PC-9 (cell line): ENCODE measurements around the gene MISP3. TPM values are rescaled to one million over a fixed set of nuclear protein-coding genes. Genes with fewer than 3 reads are reported as not detected.

ENCODE experiments used
- BruUV-seq: library from RNA; stranded (reverse); fragments of 400-500 nt; replicated peaks from 2 replicates; lab custom pipeline; 2021; lab: Mats Ljungman, UMichigan
- CTCF ChIA-PET: fragments of 300-600 bp; sonication (Branson Sonifier 250); formaldehyde crosslinking; loops from one replicate; lab custom pipeline; 2022; ENCODE audit warnings: antibody characterized with exemption; lab: Charles Lee
- POLR2A ChIA-PET: fragments of 300-600 bp; sonication (Branson Sonifier 250); formaldehyde crosslinking; loops from one replicate; lab custom pipeline; 2022; ENCODE audit warnings: antibody characterized with exemption; ENCODE audit not compliant: unreplicated experiment; lab: Charles Lee
- DNase-seq, 2 experiments: peaks; one replicate each; pipeline versions ENCODE4 v3.0.0 to v3.0.0-alpha.2; 2015 to 2022; ENCODE audit warnings: mixed read lengths in 1 of 2
- H2AFZ ChIP-seq: fragments of 200-600 bp; sonication (generic); 2 replicates; pipeline ENCODE4 v1.8.1; 2017; ENCODE audit warnings: antibody characterized with exemption
- H3F3A ChIP-seq: fragments of 200-600 bp; sonication (generic); 2 replicates; pipeline ENCODE4 v1.8.1; 2017; ENCODE audit warnings: antibody characterized with exemption, mild to moderate bottlenecking, low read depth; ENCODE audit not compliant: insufficient read depth
- H3K27ac ChIP-seq: fragments of 200-600 bp; sonication (generic); 2 replicates; pipeline ENCODE4 v1.6.1; 2016; ENCODE audit warnings: mixed run types
- H3K27me3 ChIP-seq: fragments of 200-600 bp; sonication (generic); 2 replicates; pipeline ENCODE4 v1.6.1; 2016; ENCODE audit warnings: low read depth, mixed run types; ENCODE audit not compliant: insufficient read depth
- H3K36me3 ChIP-seq: fragments of 200-600 bp; sonication (generic); 2 replicates; pipeline ENCODE4 v1.6.1; 2016; ENCODE audit warnings: low read depth, mixed run types
- H3K4me1 ChIP-seq: fragments of 200-600 bp; sonication (generic); replicated peaks from 2 replicates; pipeline ENCODE4 v1.6.1; 2016; ENCODE audit warnings: mixed run types; ENCODE audit not compliant: insufficient read depth
- H3K4me2 ChIP-seq: fragments of 200-600 bp; sonication (generic); 2 replicates; pipeline ENCODE4 v1.6.1; 2017; ENCODE audit warnings: mixed run types
- H3K4me3 ChIP-seq: fragments of 200-600 bp; sonication (generic); 2 replicates; pipeline ENCODE4 v1.6.1; 2016; ENCODE audit warnings: mixed run types
- H3K79me2 ChIP-seq: fragments of 200-600 bp; sonication (generic); 2 replicates; pipeline ENCODE4 v1.6.1; 2017; ENCODE audit warnings: low read depth, mixed run types
- H3K9me2 ChIP-seq: fragments of 200-600 bp; sonication (generic); 2 replicates; pipeline ENCODE4 v1.8.1; 2017; ENCODE audit warnings: mild to moderate bottlenecking; ENCODE audit not compliant: insufficient read depth
- H3K9me3 ChIP-seq: fragments of 200-600 bp; sonication (generic); 2 replicates; pipeline ENCODE4 v1.8.1; 2016; ENCODE audit warnings: low read depth; ENCODE audit not compliant: insufficient read depth
- H4K20me1 ChIP-seq: fragments of 200-600 bp; sonication (generic); 2 replicates; pipeline ENCODE4 v1.8.1; 2017; ENCODE audit not compliant: insufficient read depth
- EZH2 ChIP-seq: fragments of 200-600 bp; sonication (generic); IDR thresholded peaks from 2 replicates; pipeline ENCODE4 v1.8.0; 2017; ENCODE audit warnings: antibody characterized with exemption, low read depth
- intact Hi-C: fragments of 100-400 bp; cut with micrococcal nuclease; formaldehyde crosslinking; loops from one replicate; pipeline ENCODE4 v1.10.0; 2022; ENCODE audit not compliant: unreplicated experiment
- total RNA-seq: library from RNA; stranded (reverse); gene quantifications from 2 replicates; pipeline ENCODE4 v1.2.3, GENCODE V29; 2021
- TF ChIP-seq, protein P1 (sequence below): fragments of 200-600 bp; sonication (generic); conservative IDR thresholded peaks from 2 replicates; pipeline ENCODE4 v1.6.1; 2017; ENCODE audit warnings: mixed run types, antibody characterized with exemption, mild to moderate bottlenecking, moderate library complexity

Gene MISP3
- total RNA-seq, 1 experiment from 2014 or later: 6.7 TPM

DNA sequence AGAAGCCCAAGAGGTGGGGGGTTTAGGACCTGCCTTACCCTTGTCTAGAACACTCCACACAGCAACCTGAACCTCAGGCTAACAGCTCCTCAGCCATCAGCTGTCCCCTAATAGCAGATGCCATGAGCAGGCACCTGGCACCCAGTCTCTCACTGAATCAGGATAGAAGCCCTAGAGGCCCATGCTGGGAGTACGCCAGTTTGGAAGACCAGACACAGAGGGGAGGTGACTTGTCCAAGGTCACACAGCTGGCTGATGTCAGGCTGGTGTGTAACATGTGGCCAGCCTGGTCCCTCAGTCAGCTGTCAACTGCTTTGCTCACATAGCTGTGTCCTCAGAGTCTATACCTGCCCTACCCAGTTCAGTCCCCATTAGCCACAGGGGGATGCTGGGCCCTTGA, 30.7 kb downstream of the MISP3 start:
- no peak for TF ChIP-seq EZH2
- TF ChIP-seq, protein P1, sequence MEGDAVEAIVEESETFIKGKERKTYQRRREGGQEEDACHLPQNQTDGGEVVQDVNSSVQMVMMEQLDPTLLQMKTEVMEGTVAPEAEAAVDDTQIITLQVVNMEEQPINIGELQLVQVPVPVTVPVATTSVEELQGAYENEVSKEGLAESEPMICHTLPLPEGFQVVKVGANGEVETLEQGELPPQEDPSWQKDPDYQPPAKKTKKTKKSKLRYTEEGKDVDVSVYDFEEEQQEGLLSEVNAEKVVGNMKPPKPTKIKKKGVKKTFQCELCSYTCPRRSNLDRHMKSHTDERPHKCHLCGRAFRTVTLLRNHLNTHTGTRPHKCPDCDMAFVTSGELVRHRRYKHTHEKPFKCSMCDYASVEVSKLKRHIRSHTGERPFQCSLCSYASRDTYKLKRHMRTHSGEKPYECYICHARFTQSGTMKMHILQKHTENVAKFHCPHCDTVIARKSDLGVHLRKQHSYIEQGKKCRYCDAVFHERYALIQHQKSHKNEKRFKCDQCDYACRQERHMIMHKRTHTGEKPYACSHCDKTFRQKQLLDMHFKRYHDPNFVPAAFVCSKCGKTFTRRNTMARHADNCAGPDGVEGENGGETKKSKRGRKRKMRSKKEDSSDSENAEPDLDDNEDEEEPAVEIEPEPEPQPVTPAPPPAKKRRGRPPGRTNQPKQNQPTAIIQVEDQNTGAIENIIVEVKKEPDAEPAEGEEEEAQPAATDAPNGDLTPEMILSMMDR: no peak
- H3K27me3 ChIP-seq: no peaks in the 10 kb centered on the region
- no peak overlapping the region for H3K27ac ChIP-seq
- H2AFZ ChIP-seq: no peak overlapping the region
- no peaks in the 10 kb centered on the region for H3K9me2 ChIP-seq
- H3K4me2 ChIP-seq: no peak overlapping the region
- H3K36me3 ChIP-seq: no peaks in the 10 kb centered on the region
- no TSS peak for BruUV-seq
- no peaks in the 10 kb centered on the region for H4K20me1 ChIP-seq
- ChIA-PET CTCF (no interaction called here), POLR2A (no interaction called here)
- H3K4me1 ChIP-seq: peaks cover 14% of the 10 kb centered on the region
- H3K9me3 ChIP-seq: no peaks in the 10 kb centered on the region
- H3K4me3 ChIP-seq: no peak overlapping the region
- DNase-seq: no peak
- intact Hi-C loops: no loop called here
- H3K79me2 ChIP-seq: no peaks in the 10 kb centered on the region
- H3F3A ChIP-seq: peaks cover 39% of the 10 kb centered on the region; the same call in 1 of the 2 replicates

DNA sequence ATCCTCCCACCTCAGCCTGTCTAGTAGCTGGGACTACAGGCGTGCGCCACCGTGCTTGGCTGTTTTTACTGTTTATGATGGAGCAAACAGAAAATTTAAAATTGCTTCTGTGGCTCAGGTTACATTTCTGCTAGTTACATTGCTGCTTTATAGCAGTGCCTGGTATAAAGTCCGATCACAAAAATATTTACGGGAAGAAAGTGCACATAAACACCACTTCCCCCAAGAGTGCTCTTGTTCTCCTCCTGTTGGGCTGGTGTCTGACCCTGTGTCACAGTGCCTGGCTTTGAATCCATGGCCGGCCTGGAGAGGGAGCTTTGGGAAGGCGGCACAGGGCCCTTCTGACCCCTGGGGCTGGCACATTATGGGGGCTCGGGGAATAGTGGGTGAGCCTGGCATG, 33.1 kb downstream of the MISP3 start:
- H3K36me3 ChIP-seq: no peaks in the 10 kb centered on the region
- TF ChIP-seq EZH2: no peak
- TF ChIP-seq, protein P1: no peak
- H3K9me3 ChIP-seq: no peaks in the 10 kb centered on the region
- ChIA-PET POLR2A (no interaction called here), CTCF (no interaction called here)
- no peaks in the 10 kb centered on the region for H4K20me1 ChIP-seq
- no TSS peak for BruUV-seq
- no peak for DNase-seq
- H3K27ac ChIP-seq: no peak overlapping the region
- H2AFZ ChIP-seq: no peak overlapping the region
- peaks cover 41% of the 10 kb centered on the region; the same call in 1 of the 2 replicates for H3F3A ChIP-seq
- peaks cover 14% of the 10 kb centered on the region for H3K4me1 ChIP-seq
- no peaks in the 10 kb centered on the region for H3K27me3 ChIP-seq
- H3K9me2 ChIP-seq: no peaks in the 10 kb centered on the region
- intact Hi-C loops: no loop called here
- H3K79me2 ChIP-seq: no peaks in the 10 kb centered on the region
- no peak overlapping the region for H3K4me2 ChIP-seq
- H3K4me3 ChIP-seq: no peak overlapping the region

DNA sequence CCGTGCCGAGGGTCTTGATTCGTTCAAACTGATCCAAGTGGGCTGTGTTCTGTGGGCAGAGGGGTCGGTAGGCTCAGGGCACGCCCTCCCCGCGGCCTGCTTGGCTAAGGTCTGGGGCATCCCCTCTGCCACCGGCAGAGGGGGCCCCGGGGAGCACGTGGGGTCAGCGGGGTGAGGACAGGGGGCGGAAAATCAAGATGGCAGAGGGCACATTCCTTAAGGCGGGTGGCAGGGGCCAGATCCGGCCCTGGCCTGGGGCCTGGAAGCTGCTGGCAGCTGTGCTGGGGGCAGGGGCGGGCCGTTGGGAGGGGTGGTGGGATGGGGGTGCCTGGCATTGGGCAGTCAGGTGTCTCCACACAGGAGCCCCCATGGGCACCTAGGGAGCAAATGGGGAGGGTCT, 34.3 kb downstream of the MISP3 start:
- Histone ChIP-seq H3K36me3 (no peaks in the 10 kb centered on the region), H3K9me3 (no peaks in the 10 kb centered on the region), H3K4me3 (no peak overlapping the region), H3K9me2 (no peaks in the 10 kb centered on the region), H3K27ac (no peak overlapping the region), H4K20me1 (no peaks in the 10 kb centered on the region), H3K79me2 (no peaks in the 10 kb centered on the region), H3K27me3 (no peaks in the 10 kb centered on the region), H3K4me1 (peaks cover 13% of the 10 kb centered on the region), H3F3A (peaks cover 37% of the 10 kb centered on the region; the same call in 1 of the 2 replicates), H3K4me2 (no peak overlapping the region), H2AFZ (no peak overlapping the region)
- intact Hi-C loops: no loop called here
- no peak for TF ChIP-seq EZH2
- TF ChIP-seq, protein P1: no peak
- ChIA-PET CTCF (no interaction called here), POLR2A (interaction anchor here (0.6 kb wide), 1 partner anchor 23 kb away, joined by 3 read pairs; no protein-coding TSS in a partner anchor)
- DNase-seq: no peak
- BruUV-seq: no TSS peak
